ENCODE measurements around the gene RGS3.
"Not testable (repeated sequence)": the region's sequence is repeated elsewhere in the genome, so short reads cannot be mapped to it uniquely, and the experiment has no call there.

Gene RGS3

GRCh38 chr9:113463418-113464285 is at the start of gene RGS3:
Gene RGS3 (plus strand): TSS chr9:113463727. CDS start chr9:113463803, 76 bp downstream.
- no peak for DNase-seq

- peak in 1 of 2 donors; percentile 12 for DNase-seq
These were observed 47.3 kb upstream of the RGS3 start for GRCh38 chr9:113416149-113416721.

GRCh38 chr9:113417370-113417769 is 46.2 kb upstream of the RGS3 start:
- peak in 1 of 2 donors; percentile 16 for DNase-seq

DNA sequence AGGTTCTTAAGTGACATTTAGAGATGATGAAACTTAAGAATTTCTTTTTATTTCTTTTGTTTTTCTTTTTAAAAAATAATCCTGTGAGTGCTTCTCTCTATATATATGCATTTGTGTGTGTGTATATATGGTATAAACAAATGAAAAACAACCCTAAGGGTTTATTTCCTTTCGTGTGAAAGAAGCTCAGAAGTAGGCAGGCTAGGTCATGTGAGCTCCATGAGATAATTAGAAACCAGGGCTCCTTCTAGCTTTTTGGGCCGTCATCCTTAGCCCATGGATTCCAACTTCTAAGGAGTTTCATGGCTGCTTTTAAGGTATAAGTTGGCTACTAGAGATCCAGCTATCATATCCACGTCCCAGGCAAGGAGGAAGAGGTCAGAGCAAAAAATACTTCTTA is 41.8 kb upstream of the RGS3 start:
- no peak for DNase-seq

- no peak for DNase-seq
These were observed 38.5 kb upstream of the RGS3 start for GRCh38 chr9:113425072-113425471.

DNA sequence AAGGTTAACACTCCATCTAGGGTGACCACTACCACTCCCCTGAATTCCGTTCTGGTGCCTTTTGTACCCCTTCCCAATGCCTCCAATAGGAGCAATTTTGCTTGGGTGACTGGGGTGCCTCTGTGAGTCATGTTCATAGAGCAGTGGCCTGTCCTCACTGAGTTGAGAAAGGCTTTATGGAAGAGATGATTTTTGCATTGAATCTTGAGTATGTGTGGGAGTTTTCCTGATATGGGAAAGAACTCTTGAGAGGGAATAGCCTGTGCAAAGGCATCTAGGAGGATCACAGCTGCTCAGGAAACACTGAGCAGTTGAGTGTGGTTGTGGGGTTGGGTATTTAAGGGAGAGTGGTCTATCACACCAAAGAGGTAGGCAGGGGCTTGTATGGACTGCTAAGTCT is 36.8 kb upstream of the RGS3 start:
- DNase-seq: no peak

- no peak for DNase-seq
These were observed 35.9 kb upstream of the RGS3 start for GRCh38 chr9:113427629-113428028.

GRCh38 chr9:113428062-113428615 is 35.4 kb upstream of the RGS3 start:
- no peak for DNase-seq

DNA sequence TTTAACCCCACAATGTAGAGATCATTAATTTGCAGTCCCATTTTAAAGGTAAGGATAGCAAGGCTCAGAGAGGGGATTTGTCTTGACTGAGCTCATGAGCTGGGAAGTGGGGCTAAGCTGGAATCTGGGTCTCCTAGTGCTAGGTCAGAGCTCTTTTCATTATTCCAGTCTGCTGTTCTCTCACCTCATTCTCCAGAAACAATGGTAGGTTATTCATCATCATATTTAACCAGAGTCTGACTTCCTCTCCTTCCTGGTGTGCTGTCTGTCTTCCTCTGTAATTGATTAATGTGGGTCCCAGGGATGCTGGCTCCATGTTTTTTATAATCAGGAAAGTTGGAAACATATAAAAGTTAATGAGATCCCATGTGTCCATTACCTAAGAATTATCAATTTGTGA is 32.3 kb upstream of the RGS3 start:
- DNase-seq: no peak

DNA sequence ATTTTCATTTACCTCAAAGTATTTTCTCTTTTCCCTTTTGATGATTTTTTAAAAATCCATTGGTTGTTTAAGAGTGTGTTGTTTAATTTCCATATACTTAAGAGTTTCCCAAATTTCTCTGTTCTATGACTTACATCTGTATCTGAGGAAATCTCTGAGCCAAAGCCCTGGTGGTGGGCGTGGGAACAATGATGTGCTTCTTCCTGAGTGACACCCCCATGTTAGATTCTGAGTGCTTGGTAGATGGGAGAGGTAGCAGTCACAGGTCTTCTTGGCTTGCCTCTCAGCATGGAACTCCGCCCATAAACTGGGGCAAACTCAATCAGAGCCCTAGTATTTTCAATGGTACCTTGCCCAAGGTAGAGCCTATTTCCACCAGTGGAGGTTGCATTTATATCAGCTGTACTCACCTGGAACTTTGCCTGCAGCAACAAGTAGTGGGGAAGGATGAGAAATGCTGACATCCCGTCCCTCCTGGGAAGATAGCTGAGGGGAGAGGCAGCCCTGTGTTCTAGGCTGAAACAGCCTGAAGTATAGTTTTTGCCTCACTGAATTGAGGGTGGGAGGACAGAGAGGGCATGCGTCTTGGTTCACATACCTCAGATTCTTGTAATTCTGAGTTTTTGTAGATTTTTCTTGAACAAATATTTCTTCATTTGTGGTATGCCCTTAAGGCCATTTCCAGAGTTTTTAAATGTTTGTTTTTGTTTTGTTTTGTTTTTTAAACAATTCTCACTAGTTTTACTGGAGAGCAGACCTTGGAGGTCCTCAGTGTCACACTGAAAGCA is 26.6 kb upstream of the RGS3 start:
- no peak for DNase-seq

- not testable (repeated sequence) for DNase-seq
These were observed 25.8 kb upstream of the RGS3 start for GRCh38 chr9:113437716-113438115.

GRCh38 chr9:113444736-113445135 is 18.8 kb upstream of the RGS3 start:
- DNase-seq: no peak

DNA sequence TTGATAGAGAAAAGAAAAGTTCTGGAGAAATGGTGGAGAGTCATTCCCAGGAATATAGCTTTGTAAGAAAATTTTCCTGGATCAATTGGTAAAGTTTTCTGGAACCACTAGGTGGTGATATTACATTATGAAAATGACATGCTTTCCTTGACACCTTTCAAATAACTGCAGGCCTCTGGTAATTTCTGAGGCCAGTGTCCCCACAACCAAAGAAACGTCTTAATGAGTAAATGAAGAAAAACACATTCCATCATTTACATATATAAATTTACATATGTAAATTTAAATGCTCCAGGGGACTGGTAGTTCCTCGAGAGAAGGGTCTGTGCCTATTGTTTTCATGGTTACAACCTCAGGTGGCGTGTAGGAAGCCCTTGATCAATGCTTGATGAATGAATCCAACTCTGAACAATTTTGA is 17.2 kb upstream of the RGS3 start:
- peak in 1 of 2 donors; percentile 56 for DNase-seq

DNA sequence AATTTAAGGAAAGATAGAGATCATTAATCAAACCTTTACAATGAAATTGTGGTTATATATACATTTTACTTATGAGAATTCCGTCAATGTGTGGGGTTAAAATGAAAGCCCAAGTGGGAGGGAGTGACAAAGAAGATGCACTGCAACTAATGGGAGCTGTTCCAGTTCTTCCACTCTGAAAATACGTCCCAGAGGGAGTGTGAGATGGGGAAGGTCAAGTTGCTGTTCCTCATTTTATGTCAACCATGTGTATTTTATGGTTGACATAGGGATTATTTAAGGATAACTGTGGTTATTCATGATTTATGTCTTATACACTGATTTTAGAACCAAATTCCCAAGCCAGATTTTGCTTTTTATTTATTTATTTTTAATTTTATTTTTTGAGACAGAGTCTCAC is 14.2 kb upstream of the RGS3 start:
- DNase-seq: no peak

- no peak for DNase-seq
These were observed 11.4 kb upstream of the RGS3 start for GRCh38 chr9:113452113-113452605.

- DNase-seq: no peak
These were observed 8.4 kb upstream of the RGS3 start for GRCh38 chr9:113454914-113455761.

- DNase-seq: no peak
These were observed 7.3 kb upstream of the RGS3 start for GRCh38 chr9:113456235-113456634.

DNA sequence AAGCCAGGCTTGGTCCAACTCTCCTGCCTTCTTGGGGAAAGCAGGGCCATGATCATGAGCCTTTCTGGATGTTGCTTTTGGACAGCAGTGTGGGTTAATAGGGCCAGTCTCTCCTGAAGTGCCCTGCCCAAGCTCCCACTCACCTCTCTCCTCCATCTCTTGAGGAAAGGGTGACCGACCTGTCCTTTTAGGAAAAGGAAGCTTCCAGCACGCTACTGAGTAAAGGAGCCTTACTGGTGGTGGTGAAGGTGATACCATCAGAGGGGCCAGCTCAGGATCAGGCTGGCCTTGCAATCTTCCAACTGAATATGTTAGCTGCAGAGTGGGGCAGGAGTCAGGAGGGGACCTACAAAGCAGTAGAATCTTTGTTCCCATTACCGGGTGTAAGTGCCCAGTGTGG is 2.2 kb upstream of the RGS3 start:
- no peak for DNase-seq

DNA sequence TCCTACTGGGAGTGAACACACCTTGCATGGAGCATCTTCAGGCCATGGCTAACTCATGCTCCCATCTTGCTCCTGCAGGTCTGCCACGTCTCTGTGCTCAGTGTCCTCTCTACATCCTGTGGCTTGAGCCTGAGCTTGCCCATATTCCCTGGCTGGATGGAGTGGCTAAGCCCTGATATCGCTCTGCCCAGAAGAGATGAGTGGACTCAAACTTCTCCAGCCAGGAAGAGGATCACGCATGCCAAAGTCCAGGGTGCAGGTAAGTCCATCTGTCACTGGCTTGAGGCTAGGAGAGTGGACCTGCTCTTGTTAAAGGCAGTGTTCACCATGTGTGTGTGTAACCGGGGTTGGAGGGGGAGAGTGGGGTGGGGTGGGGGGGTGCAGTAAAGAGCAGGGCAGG is 1.6 kb upstream of the RGS3 start:
- no peak for DNase-seq

DNA sequence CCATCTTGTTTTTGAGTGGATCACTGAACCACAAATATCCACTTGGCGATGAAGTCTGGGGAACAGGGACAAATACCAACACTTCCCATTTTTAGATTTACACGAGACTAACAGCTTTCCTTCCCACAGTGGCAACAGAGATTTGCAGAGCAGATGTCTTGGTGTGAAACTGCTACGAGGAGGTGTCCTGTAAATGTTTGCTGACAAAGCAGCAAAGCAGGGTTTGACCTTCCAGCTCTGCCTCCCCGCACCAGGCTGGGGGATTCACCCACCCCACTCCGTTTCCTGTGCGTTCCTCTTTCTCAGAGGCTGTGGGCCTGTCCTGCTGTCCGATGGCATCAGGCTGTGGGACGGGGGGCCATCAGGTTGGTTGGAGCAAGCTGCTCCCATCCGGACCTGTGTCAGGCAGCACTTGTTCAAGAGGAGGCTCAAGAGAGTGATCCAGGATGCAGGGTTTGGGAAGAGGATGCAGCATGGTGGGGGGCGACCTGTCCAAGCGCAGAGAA is 693 bp upstream of the RGS3 start:
- no peak for DNase-seq

- DNase-seq: no peak
These were observed 746 bp downstream of the RGS3 start for GRCh38 chr9:113464286-113464660.

DNA sequence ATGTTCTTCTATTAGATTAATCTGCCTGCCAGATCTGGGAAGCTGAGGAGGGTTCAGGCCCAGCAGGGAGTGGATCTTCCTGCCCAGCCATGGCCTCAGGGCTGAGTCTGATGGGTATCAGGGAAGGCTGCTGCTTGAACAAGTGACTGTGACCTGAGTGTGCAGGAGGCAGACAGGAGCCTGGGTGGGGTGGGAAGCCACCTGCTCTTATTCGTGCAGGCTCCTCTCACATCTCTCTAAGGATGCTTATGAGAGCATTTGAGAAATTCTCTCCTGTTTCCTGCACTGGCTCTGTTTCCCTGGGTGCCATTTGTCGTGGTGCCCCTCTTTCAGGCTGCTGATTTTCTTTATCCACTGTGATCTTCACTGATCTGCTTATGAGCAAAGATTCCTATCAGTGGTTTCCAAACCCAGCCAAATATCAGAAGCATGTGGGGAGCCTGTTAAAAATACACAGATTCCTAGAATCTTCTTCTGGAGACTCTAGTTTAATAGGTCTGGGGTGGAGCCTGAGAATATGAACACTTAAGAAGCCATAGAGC is 2.1 kb downstream of the RGS3 start:
- DNase-seq: no peak

All from CD4-positive, alpha-beta T cell treated with Interferon alpha-2 for 1 hour (primary cell).